Measurements from ENCODE around the gene IGFLR1. TPM values are rescaled to one million over a fixed set of nuclear protein-coding genes. Genes with fewer than 3 reads are reported as not detected.

The IGFLR1 gene
- total and polyA plus RNA-seq, 12 donors, result 4.9 to 35.3 (median 14.7) TPM

DNA sequence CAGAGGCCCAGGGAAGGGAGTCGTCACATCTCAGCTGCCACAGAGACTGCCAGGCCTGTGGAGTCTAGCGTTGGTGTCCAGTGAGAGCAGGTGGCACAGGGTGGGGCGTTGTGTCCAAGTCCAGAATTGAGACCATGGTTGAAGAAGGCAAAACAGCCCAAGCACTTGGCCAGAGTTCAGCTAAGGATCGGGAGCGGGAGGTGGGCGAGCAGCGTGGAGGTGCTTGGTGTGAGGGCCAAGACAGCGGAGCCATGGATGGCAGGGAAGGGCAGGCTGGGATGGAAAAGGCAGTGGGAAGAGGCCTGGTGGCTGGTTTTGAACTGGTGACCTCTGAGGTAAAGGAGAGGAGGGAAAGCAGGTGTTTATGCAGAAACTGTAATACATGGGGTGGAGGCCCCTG lies 8.0 kb downstream of the IGFLR1 start:
- Histone ChIP-seq H3K4me3 (no peak overlapping the region), H3K9me3 (replicated peaks in 1 of 3) (no peaks in the 10 kb centered on the region), H3K4me1 (replicated peaks in 1 of 2) (peaks cover 7 to 10% of the 10 kb centered on the region in 2 donors), H3K27me3 (no peaks in the 10 kb centered on the region), H3K27ac (peak overlapping the region; percentile 39 to 91 (median 73)), H3K36me3 (replicated peaks in 1 of 2) (peaks cover 0 to 93% of the 10 kb centered on the region in 2 donors)
- intact Hi-C loops (cut with DNase I), result no loop called here
- DNase-seq, result peak in 1 of 7 donors; percentile 41
- no peak for TF ChIP-seq POLR2A (IDR thresholded peaks at IDR 0.05)
- TF ChIP-seq, protein P1, sequence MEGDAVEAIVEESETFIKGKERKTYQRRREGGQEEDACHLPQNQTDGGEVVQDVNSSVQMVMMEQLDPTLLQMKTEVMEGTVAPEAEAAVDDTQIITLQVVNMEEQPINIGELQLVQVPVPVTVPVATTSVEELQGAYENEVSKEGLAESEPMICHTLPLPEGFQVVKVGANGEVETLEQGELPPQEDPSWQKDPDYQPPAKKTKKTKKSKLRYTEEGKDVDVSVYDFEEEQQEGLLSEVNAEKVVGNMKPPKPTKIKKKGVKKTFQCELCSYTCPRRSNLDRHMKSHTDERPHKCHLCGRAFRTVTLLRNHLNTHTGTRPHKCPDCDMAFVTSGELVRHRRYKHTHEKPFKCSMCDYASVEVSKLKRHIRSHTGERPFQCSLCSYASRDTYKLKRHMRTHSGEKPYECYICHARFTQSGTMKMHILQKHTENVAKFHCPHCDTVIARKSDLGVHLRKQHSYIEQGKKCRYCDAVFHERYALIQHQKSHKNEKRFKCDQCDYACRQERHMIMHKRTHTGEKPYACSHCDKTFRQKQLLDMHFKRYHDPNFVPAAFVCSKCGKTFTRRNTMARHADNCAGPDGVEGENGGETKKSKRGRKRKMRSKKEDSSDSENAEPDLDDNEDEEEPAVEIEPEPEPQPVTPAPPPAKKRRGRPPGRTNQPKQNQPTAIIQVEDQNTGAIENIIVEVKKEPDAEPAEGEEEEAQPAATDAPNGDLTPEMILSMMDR (IDR thresholded peaks at IDR 0.05), result no peak
- 79 to 83% (median 82%) methylated on average over 8 of the region's 8 CpGs for WGBS, 4 donors

DNA sequence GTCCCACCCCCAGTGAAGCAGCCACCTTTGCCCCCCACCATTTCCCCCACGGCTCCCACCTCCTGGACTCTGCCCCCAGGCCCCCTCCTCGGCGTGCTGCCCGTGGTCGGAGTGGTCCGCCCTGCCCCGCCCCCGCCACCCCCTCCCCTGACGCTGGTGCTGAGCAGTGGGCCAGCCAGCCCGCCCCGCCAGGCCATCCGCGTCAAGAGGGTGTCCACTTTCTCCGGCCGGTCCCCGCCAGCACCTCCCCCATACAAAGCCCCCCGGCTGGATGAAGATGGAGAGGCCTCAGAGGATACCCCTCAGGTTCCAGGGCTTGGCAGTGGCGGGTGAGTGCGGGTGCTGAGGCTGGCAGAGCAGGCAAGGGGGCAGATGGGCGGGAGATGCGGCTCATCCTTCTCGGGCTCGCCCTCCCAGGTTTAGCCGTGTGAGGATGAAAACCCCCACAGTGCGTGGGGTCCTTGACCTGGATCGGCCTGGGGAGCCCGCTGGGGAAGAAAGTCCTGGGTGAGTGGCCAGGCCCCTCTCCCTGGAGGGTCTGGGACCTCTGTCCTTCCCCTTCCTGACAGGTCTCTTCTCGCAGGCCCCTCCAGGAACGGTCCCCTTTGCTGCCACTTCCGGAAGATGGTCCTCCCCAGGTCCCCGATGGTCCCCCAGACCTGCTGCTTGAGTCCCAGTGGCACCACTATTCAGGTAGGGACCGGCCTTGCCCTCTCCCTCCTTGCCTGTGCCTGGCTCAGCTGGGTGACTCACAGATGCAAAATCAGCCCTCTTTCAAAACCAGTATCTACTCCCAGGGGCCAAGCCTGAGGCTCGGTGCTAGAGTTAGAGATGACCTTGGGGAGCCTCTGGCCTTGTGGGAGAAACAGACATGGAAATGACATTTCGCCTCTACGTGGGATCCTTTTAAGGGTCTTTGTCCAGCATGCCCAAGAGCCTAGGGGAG lies 8.8 kb downstream of the IGFLR1 start:
- peak in 6 of 7 donors; percentile 77 to 85 (median 82) for DNase-seq
- intact Hi-C loops (cut with DNase I), result no loop called here
- 62 to 77% (median 70%) methylated on average over 13 to 35 of the region's 35 CpGs for WGBS, 4 donors

DNA sequence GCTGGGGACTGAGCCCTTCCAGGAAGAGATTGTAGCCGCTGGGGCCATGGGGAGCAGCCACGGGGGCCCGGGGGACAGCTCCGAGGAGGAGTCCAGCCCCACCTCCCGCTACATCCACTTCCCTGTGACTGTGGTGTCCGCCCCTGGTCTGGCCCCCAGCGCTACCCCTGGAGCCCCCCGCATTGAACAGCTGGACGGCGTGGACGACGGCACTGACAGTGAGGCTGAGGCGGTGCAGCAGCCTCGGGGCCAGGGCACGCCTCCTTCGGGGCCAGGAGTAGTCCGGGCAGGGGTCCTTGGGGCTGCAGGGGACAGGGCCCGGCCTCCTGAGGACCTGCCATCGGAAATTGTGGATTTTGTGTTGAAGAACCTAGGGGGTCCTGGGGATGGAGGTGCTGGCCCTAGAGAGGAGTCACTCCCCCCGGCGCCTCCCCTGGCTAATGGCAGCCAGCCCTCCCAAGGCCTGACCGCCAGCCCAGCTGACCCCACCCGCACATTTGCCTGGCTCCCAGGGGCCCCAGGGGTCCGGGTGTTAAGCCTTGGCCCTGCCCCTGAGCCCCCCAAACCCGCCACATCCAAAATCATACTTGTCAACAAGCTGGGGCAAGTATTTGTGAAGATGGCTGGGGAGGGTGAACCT lies 9.6 kb downstream of the IGFLR1 start:
- 84 to 100% (median 87%) methylated on average over 1 to 25 of the region's 25 CpGs for WGBS, 4 donors
- peak overlapping the region in 3 of 5 donors; percentile 40 to 91 (median 87) for H3K27ac ChIP-seq
- H3K27me3 ChIP-seq, result no peaks in the 10 kb centered on the region
- TF ChIP-seq POLR2A (IDR thresholded peaks at IDR 0.05), result no peak
- TF ChIP-seq, protein P1 (IDR thresholded peaks at IDR 0.05), result no peak
- H3K4me1 ChIP-seq (replicated peaks in 1 of 2), result peaks cover 7 to 9% of the 10 kb centered on the region in 2 donors
- peaks cover 0 to 93% of the 10 kb centered on the region in 2 donors for H3K36me3 ChIP-seq (replicated peaks in 1 of 2)
- intact Hi-C loops (cut with DNase I), result no loop called here
- H3K4me3 ChIP-seq, result no peak overlapping the region
- DNase-seq, result no peak
- H3K9me3 ChIP-seq (replicated peaks in 1 of 3), result no peaks in the 10 kb centered on the region

More for the DNA sequence above, 8.8 kb downstream of the IGFLR1 start:
- H3K4me3 ChIP-seq, result no peak overlapping the region
- H3K4me1 ChIP-seq (replicated peaks in 1 of 2), result peaks cover 7 to 9% of the 10 kb centered on the region in 2 donors
- TF ChIP-seq, protein P1 (IDR thresholded peaks at IDR 0.05), result no peak
- TF ChIP-seq POLR2A (IDR thresholded peaks at IDR 0.05), result no peak
- no peaks in the 10 kb centered on the region for H3K27me3 ChIP-seq
- no peaks in the 10 kb centered on the region for H3K9me3 ChIP-seq (replicated peaks in 1 of 3)
- H3K27ac ChIP-seq, result peak overlapping the region; percentile 39 to 91 (median 73)
- H3K36me3 ChIP-seq (replicated peaks in 1 of 2), result peaks cover 0 to 93% of the 10 kb centered on the region in 2 donors

DNA sequence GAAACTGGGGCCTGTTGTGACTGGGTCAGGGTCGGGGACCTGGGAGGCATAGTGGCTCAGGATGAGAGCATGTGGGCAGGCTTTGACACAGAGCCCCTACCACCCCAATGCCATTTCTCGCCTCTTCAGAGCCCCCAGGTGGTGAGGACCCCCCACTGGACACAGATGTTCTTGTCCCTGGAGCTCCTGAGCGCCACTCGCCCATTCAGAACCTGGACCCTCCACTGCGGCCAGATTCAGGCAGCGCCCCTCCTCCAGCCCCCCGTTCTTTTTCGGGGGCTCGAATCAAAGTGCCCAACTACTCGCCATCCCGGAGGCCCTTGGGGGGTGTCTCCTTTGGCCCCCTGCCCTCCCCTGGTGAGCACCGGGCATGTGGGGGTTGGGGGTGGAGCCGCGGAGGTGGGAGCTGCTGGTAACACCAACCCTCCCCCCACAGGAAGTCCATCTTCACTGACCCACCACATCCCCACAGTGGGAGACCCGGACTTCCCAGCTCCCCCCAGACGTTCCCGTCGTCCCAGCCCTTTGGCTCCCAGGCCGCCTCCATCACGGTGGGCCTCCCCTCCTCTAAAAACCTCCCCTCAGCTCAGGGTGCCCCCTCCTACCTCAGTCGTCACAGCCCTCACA lies 10.4 kb downstream of the IGFLR1 start:
- no peak for TF ChIP-seq POLR2A (IDR thresholded peaks at IDR 0.05)
- TF ChIP-seq, protein P1 (IDR thresholded peaks at IDR 0.05), result no peak
- peak in 1 of 7 donors; percentile 18 for DNase-seq
- 82 to 86% (median 85%) methylated on average over 17 to 21 of the region's 21 CpGs for WGBS, 4 donors
- H3K36me3 ChIP-seq (replicated peaks in 1 of 2), result peaks cover 0 to 93% of the 10 kb centered on the region in 2 donors
- H3K4me3 ChIP-seq, result no peak overlapping the region
- intact Hi-C loops (cut with DNase I), result no loop called here
- H3K27me3 ChIP-seq, result no peaks in the 10 kb centered on the region
- peaks cover 7 to 9% of the 10 kb centered on the region in 2 donors for H3K4me1 ChIP-seq (replicated peaks in 1 of 2)
- H3K27ac ChIP-seq, result no peak overlapping the region
- H3K9me3 ChIP-seq (replicated peaks in 1 of 3), result no peaks in the 10 kb centered on the region

Measured in adrenal gland (tissue), 12 donors.